Cerebellar nuclear complex (tissue), 1 donor: ENCODE measurements around the gene POLR2J3.
"Not testable (repeated sequence)": the region's sequence is repeated elsewhere in the genome, so short reads cannot be mapped to it uniquely, and the experiment has no call there.

Source experiments
- DNase-seq, 2 experiments: peaks; one replicate each; lab custom pipeline; 2025; lab: John Stamatoyannopoulos, UW

Gene POLR2J3

DNA sequence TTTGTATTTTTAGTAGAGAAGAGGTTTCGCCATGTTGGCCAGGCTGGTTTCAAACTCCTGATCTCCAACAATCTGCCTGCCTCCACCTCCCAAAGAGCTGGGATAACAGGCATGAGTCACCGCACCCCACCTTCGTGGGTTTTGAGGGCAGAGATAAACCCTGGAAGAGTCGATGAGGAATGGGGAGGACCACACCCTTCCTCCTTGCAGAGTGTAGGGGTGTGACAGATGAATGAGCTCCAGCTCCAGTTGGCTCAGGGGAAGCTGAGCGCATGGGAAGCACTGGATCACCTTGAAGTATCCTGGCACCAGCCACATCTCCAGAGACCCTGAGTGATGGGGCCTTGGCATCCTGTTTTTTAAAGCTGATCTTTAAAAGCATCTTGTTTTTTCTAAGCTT lies 11.1 kb upstream of the POLR2J3 start:
- not testable (repeated sequence) for DNase-seq

DNA sequence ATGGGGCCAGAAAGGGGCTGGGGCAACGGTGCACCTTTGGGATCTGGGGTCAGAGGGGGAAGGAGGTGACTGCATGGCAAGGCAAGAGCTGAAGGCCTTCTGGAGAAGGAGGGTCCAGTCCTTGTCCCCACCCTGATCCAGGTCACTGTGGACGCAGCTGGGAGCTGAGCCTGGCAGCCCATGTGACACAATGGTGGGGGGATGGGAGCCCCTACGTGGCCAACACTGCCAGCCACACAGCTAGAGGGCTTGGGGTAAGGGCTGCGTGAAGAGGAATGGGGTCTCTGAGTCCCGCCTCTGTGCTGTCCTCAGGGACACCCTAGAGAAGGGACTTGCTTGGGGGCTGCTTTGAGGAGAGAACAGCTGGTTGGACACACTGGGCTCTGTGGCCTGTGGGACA lies 9.3 kb upstream of the POLR2J3 start:
- DNase-seq = not testable (repeated sequence)

DNA sequence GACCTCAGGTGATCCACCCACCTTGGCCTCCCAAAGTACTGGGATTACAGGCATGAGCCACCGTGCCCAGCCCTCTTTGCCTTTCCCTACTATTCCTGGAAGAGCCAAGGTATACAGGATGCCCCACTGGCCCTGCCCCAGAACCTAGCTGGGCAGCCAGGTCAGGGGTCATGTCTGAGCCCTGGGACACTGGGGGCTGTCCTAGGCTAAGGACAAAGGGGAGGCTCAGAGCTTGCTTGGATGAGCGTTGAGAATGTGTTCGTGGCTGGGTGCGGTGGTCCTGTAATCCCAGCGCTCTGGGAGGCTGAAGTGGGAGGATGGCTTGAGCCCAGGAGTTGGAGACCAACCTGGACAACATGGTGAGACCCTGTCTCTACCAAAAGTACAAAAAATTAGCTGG lies 6.1 kb upstream of the POLR2J3 start:
- DNase-seq = not testable (repeated sequence)

DNA sequence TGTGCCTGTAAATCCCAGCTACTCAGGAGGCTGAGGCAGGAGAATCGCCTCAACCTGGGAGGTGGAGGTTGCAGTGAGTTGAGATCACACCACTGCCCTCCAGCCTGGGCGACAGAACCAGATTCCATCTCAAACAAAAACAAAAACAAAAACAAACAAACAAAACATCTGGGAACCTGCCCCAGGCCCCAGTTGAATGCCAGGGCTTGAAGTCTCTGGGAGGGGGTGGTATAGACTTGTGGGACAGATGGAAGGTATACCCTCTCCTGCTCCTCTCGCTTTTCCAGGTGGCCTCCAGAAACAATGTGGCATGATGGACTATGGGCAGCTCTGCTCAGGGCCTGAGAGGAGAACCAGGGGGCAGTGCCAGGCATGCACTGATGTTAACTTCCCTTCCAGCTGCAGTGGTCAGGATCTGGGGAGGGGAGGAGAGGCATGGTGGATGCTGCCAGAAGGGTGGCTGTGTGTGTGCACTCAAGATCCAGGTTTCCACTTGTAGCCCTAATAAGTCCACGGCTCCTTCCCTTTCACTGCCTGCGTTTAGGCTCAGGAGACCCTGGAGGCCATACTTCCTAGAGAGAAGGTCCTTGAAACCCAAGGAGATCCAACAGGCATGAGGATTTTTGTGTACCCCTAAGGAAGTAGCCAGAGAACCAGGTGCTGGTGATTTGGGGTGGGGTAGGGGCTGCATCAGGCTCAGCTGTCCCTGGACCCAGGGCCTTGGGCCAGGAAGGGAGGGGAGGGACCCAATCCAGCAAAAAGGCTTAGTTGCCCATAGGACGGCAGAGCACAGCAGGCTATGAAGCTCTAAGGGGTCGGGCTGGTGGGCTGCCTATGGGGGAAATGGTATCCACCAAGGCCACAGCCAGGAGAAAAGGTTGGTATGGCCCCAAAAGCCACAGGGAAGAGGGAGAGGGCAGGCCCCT lies 5.2 kb upstream of the POLR2J3 start:
- not testable (repeated sequence) for DNase-seq

DNA sequence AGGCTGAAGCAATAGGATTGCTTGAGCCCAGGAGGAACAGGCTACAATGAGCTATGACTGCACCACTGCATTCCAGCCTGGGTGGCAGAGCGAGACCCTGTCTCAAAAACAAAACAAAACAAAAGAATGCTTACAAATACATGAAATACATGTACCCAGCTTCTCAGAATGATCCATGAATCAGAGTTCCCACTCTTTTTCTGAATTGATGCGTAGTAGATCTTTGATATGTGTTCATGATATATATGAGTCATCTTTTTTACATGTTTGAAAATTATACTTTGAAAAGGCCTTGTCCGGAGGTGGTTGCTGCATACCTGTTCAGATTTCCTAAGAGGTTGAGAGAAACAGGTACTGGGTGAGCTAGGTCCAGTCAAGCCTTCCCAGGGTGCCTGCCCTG lies 4.0 kb upstream of the POLR2J3 start:
- not testable (repeated sequence) for DNase-seq

DNA sequence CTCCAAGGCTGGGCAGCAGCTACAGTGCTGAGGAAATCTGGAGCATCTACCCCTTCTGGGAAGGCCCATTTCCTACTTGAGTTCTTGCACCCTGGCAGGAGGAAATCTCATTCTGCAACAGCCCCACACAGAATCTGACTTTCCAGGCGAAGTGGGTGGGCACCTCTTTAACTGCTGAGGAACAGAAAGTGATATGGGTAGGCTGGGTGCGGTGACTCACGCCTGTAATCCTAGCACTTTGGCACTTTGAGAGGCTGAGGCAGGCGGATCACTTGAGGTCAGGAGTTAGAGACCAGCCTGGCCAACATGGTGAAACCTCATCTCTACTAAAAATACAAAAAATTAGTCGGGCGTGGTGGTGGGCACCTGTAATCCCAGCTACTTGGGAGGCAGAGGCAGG lies 2.2 kb upstream of the POLR2J3 start:
- DNase-seq = not testable (repeated sequence)

DNA sequence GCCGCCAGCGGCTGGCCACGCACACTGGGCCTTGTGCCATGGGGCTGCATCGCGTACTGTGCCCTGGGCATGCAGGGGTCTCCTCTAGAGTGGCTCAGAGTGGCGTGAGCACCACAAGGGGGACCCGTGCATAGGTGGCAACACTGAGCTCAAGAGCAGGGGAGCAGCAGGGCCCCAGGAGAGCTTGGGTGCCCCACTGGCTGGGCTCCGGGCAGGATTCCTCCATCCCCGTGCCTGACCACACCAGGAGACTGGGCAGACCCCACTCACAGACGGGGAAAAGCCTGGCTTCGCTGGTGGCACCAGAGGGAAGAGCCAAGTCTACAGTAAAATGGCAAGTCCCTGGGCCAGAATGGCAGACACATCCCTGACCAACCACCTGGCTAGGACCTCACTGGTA lies 3.8 kb downstream of the POLR2J3 start:
- DNase-seq = not testable (repeated sequence)

DNA sequence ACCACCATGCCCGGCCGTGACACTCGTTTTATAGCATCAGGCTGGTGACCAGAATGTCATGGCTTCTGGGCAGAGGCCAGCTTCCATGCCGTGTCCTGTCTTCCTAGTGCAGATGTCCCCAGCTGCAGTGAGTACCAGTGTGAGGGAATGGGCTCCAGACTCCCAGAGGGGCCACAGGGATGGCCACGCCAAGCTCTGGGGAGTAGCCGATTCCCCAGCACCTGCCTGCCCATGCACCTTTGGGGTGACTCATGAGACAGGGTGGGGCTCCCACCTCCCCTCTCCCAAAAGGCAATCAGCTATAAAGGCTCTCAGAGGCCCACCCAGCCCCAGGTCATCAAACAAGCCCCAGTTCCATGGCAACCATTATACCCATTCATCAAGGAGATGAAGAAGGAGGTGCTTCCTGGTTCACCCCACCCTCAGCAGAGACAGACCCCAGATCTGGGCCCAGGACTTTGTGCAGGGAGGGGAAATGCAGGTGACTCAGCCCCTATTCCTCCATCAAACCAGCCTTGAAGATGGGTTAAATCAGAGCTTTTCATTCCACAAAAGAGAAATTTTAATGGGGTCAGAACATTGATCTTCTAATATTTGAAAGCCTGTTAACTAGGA lies 21.5 kb downstream of the POLR2J3 start, which contains the start of gene SPDYE2:
SPDYE2 (plus strand) TSS at position 419 of the 615 bp plus-strand sequence. CDS start 2,030 bp downstream, outside the sequence.
- DNase-seq = not testable (repeated sequence)

DNA sequence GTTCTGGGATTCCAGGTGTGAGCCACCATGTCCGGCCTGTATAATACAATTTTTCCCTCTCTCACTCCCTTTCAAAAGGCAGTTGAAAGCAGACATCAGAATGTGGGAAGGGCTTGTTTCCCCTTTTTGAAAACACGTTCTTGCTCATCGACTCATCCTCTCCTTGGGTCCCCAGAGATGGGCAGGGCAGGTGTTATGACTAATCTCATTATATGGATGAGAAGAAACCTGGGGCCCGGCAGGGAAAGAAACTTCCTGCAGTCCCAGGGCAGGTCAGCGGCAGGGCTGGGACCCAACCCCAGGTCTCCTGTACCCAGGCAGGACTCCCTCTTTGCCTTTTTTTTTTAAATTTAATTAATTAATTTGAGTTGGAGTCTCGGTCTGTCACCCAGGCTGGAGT lies 26.0 kb downstream of the POLR2J3 start:
- not testable (repeated sequence) for DNase-seq

DNA sequence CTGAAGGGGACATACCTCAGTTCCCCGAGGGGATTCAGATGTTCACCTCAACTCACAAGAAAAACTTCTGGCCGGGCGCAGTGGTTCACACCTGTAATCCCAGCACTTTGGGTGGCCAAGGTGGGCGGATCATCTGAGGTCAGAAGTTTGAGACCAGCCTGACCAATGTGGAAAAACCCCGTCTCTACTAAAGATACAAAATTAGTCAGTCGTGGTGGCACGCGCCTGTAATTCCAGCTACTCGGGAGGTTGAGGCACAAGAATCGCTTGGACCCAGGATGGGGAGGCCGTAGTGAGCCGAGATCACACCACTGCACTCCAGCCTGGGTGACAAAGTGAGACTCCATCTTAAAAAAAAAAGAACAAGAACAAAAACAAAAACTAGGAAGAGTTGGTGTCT lies 27.1 kb downstream of the POLR2J3 start:
- DNase-seq = not testable (repeated sequence)

DNA sequence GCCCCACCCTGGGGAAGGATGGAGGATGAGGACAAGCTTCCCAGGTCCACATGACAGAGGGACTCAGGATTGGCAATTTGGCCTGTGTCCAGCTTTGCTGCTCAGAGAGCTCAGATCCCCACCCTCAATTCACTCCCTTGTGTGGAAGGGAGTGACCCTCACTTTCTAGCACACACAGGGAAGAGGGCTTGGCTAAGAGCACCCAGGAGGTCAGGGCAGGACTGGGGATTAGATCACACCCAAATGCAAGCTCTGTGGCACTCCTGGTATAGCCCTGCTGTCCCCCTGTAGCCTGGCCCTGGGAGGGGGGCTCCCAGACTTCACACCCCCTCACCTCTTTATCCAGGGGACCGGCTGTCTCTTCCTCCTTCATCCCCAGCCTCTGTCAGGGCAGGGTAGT lies 28.0 kb downstream of the POLR2J3 start:
- DNase-seq = not testable (repeated sequence)

DNA sequence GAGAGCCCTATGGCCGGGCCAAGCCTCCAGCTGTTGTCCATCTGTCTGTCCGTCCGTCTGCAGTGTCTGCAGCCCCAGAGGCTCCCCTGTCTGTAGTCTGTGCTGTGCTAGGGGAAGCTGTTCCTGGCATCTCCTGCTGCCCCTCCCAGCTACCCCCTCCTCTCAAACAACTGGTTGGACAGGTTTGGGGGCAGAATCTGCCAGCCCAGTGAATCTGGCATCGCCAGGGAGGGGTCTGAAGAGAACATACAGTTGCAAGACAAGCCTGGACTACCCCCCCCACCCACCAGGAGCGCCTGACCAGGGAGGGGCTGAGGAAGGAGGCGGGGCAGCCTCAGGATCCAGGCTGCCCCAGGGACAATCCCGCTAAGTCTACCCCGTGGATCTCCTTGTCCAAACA lies 28.8 kb downstream of the POLR2J3 start, which contains the start of gene UPK3BL2:
UPK3BL2 (minus strand) TSS at position 101 of the 400 bp plus-strand sequence; CDS start at position 41, 60 bp downstream.
- not testable (repeated sequence) for DNase-seq

DNA sequence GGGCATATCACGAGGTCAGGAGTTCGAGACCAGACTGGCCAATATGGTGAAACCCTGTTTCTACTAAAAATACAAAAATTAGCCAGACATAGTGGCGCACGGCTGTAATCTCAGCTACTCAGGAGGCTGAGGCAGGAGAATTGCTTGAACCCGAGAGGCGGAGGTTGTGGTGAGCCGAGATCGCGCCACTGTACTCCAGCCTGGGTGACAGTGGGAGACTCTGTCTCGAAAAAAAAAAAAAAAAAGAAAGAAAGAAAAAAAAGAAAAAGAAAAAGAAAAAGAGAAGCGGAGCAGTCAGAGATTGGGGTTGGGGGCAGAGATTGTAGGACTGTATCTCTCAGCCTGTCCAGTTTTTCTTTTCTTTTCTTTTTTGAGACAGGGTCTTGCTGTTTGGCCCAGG lies 29.6 kb downstream of the POLR2J3 start:
- DNase-seq = not testable (repeated sequence)

DNA sequence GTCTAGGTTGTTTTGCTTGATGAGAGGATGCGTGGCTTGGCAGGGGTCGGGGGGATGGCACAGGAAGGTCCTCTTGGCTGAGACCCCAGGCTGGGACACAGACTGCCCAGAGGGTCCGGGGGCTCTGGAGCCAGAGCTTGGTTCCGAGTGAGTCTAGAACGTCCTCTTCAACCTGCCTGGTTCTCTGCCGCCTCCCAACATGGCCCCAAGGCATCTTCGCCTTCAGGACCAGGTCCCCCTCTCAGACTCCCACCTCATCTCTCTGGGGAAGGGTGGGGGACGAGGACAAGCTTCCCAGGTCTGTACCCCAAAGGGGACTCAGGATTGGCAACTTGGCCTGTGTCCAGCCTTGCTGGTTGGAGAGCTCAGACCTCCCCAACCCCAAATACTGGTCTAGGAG lies 30.3 kb downstream of the POLR2J3 start:
- not testable (repeated sequence) for DNase-seq

DNA sequence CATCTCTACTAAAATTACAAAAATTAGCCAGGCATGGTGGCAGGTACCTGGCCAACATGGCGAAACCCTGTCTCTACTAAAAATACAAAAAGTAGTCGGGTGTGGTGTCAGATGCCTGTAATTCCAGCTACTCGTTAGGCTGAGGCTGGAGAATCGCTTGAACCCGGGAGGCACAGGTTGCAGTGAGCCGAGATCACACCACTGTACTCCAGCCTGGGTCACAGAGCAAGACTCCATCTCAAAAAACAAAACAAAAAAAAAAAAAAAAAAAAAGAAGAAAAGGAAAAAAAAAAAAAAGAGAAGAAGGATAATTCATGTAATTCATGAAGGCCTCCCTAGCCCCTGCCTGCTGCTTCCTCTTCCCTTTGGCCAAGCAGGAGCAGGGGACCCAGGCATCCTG lies 31.8 kb downstream of the POLR2J3 start:
- DNase-seq = not testable (repeated sequence)

DNA sequence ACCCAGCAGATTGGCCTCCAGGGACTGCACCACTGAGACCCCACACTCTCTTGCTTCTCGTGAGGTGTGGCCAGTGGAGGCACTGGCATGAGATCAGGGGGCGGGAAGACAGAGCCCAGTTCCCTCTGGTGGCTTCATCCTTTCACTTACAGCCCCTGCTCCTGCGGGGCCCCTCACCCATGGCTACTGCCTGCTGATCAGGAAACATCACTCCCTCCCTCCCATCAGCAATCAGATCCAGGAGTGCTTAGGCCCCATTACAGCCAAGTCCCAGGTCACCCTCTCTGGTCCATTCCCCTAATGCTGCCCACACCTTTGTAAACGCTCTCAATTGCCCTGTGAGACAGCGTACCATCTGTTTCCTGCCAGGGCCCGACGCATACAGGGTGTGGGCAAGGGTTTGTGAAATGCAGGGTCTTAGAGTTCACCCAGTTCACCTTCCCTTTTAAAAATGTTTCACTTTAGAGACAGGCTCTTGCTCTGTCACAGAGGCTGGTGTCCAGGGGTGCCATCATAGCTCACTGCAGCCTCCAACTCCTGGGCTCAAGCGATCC lies 37.2 kb downstream of the POLR2J3 start:
- not testable (repeated sequence) for DNase-seq

DNA sequence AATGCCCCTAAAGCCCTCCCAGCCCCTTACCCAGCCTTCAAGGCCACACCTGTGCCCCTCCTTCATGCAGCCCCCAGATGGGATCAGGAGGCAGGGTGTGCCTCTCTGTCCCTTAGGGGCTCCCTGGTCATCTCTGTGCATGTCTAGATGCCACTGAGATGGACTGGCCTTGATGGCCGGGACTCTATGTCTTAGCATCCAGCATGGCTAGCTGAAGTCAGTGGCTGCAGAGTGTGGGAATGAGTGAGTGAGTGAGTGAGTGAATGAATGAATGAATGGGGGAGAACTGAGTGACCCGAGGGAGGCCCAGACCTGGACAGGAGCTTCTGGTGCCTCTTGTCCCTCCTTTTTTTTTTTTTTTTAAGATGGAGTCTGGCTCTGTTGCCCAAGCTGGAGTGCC lies 40.3 kb downstream of the POLR2J3 start:
- DNase-seq = not testable (repeated sequence)

DNA sequence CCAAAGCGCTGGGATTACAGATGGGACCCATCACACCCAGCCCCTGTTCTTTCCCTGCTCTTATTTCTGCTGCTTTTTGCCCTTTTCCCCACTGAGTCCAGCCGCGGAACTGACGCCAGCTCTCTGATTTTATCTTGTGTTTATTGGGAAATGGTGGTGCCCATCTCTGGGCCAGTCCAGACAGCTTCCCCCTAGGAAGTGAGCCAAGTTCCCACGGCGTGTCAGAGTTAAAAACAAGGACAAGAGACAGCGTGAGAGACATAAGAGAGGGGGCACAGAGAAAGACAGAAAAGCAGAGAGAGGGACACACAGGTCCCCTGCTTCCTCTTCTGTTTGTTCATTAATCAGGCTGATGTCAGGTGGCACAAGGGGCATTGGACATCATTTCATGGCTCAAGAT lies 40.8 kb downstream of the POLR2J3 start:
- not testable (repeated sequence) for DNase-seq

DNA sequence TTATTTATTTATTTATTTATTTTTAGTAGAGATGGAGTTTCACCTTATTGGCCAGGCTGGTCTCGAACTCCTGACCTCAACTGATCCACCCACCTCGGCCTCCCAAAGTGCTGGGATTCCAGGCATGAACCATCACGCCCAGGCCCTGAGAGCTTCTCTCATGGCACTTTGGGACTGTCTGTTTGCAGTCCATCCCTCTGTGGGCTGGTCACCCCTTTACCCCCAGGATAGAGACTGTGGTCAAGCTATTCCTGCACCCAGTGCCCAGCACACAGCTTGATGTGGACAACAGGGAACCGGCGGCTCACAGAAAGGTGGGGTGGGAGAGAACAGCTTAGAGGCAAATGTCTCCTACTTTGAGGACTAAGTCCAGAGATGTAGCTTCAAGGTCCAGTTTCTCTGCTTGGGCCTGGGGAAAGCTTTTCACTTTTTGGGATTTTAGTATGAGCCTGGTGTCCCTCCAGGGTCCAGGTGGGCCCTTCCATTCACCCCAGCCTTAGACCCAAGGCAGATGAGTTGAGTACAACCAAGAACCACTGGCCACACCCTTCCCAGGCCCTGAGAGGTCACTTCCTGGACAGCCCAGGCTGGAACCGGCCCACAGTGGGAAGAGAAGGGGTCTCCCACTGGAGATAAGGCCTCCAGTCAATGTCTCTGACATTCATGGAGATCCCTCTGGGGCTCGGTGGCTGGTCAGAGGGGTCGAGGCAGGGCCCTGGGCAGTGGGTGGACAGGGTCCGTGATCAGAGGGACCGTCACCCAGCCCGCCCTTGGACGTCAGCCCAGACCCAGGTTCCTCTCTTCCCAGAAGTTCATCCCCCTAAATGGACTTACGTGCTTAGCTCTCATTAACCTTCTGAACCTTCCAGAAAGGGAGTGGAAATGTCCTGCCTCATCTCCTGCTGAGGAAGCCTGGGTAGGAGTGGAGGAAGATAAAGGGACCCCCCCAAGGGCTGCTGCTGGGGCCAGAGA lies 44.3 kb downstream of the POLR2J3 start:
- DNase-seq = not testable (repeated sequence)

DNA sequence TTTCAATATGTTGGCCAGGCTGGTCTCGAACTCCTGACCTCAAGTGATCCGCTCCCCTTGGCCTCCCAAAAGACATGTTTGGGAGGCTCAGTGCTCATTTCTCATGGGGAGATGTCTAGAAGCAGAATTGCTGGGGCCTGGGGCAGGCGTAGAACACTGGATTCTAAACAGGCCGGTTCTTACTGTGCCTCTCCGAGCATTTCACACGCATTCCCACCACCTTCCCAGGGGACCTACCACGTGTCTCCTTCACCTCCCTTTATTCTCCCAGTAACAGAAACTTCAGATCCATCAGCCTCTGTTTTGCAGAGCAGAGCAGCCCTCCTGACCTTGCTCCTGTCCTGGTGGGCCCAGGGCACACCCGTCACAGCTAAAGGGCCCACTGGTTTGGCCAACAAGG lies 45.2 kb downstream of the POLR2J3 start:
- not testable (repeated sequence) for DNase-seq

DNA sequence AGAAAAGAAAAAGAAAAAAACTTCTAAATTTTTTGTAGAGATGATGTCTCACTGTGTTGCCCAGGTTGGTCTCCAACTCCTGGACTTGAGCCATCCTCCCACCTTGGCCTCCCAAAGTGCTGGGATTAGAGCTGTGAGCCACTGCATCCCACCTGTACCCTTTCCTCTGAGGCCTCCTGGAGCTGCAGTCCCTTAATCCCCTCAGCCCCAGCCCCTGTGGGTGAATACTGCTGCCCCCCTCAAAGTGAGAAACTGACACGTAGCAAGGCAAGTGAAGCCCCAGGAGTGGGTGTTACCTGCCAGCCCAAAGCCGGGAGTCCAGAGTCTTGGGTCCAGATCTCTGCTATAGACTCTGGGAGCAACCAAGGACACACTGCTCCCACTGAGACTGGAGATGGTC lies 47.6 kb downstream of the POLR2J3 start:
- not testable (repeated sequence) for DNase-seq
